ENCODE data around the gene TAF1B. TPM values are rescaled to one million over a fixed set of nuclear protein-coding genes. Genes with fewer than 3 reads are reported as not detected.

The TAF1B gene
- total RNA-seq, 2 donors from 2014 or later: 8.8 to 13.0 TPM

DNA sequence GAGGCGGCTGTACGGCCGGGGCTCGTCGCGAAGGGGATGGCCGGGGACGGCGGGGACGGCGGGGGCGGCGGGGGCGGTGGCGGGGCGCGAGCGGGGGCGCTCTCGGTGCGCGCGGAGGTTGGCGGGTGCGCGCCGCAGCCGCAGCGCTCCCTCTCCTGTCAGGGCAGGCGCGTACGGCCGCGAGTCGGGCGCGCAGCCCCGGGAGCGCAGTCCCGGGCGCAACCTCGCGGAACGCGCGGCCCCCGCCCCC is 107.9 kb downstream of the TAF1B start:
- Histone ChIP-seq H3K36me3 (no peaks in the 10 kb centered on the region), H3K4me3 (peak overlapping the region; percentile 65), H3K9me3 (no peaks in the 10 kb centered on the region), H3K9ac (ENCODE audit: low read depth in 2 of 2, low read length in 2 of 2) (peak overlapping the region in 1 of 2 donors; percentile 61), H3K4me1 (no peaks in the 10 kb centered on the region), H3K27ac (no peak overlapping the region), H3K27me3 (no peaks in the 10 kb centered on the region)
- intact Hi-C loops (cut with DNase I): loop anchor here (10.0 kb wide), 1 partner anchor 136 kb away; no protein-coding TSS in a partner anchor
- DNase-seq: no peak
- TF ChIP-seq, protein P1, sequence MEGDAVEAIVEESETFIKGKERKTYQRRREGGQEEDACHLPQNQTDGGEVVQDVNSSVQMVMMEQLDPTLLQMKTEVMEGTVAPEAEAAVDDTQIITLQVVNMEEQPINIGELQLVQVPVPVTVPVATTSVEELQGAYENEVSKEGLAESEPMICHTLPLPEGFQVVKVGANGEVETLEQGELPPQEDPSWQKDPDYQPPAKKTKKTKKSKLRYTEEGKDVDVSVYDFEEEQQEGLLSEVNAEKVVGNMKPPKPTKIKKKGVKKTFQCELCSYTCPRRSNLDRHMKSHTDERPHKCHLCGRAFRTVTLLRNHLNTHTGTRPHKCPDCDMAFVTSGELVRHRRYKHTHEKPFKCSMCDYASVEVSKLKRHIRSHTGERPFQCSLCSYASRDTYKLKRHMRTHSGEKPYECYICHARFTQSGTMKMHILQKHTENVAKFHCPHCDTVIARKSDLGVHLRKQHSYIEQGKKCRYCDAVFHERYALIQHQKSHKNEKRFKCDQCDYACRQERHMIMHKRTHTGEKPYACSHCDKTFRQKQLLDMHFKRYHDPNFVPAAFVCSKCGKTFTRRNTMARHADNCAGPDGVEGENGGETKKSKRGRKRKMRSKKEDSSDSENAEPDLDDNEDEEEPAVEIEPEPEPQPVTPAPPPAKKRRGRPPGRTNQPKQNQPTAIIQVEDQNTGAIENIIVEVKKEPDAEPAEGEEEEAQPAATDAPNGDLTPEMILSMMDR (IDR thresholded peaks at IDR 0.05): no peak

- Histone ChIP-seq H3K36me3 (no peaks in the 10 kb centered on the region), H3K4me3 (peak within 1 kb of the TSS; percentile 65), H3K9ac (ENCODE audit: low read depth in 2 of 2, low read length in 2 of 2) (peak within 1 kb of the TSS in 1 of 2 donors; percentile 61), H3K4me1 (no peaks in the 10 kb centered on the region), H3K27ac (no peak within 1 kb of the TSS), H3K9me3 (no peaks in the 10 kb centered on the region), H3K27me3 (no peaks in the 10 kb centered on the region)
- TF ChIP-seq, protein P1 (IDR thresholded peaks at IDR 0.05): no peak
- intact Hi-C loops (cut with DNase I): loop anchor here (10.0 kb wide), 1 partner anchor 137 kb away; no protein-coding TSS in a partner anchor
- DNase-seq: peak; percentile 93
These were observed 108.4 kb downstream of the TAF1B start, which contains the start of gene GRHL1 for GRCh38 chr2:9951522-9952285. Gene GRHL1 (plus strand): TSS chr2:9951693. CDS start chr2:9951834, 141 bp downstream.

DNA sequence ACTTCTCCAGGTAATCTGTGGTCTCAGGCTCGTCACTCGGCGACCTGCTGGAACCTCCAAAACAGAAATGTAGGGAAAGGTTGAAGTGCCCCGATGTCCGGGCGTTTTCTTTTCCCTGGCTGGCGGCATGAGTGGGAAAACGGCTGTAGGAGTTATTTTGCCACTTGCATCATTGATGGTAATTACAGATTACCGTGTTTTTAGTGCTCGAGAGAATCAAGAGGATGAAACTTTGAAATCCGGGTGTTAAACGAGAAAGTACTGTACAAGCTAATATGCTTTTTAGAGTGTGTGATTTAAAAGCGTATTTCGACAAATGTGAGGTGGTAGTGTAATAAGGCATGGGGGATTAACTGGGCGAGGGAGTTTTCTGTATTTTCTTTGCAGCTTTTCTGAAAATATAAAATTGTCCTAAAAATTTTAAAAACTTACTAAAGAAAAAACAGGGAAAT is 109.0 kb downstream of the TAF1B start:
- intact Hi-C loops (cut with DNase I): loop anchor here (10.0 kb wide), 1 partner anchor 138 kb away; no protein-coding TSS in a partner anchor

GRCh38 chr2:9952856-9953503 is 109.7 kb downstream of the TAF1B start:
- no peaks in the 10 kb centered on the region for H3K9me3 ChIP-seq
- TF ChIP-seq, protein P1 (IDR thresholded peaks at IDR 0.05): no peak
- H3K4me1 ChIP-seq: no peaks in the 10 kb centered on the region
- H3K9ac ChIP-seq (ENCODE audit: low read depth in 2 of 2, low read length in 2 of 2): no peak overlapping the region
- H3K4me3 ChIP-seq: no peak overlapping the region
- no peak overlapping the region for H3K27ac ChIP-seq
- no peak for DNase-seq
- H3K36me3 ChIP-seq: no peaks in the 10 kb centered on the region
- H3K27me3 ChIP-seq: no peaks in the 10 kb centered on the region
- intact Hi-C loops (cut with DNase I): loop anchor here (10.0 kb wide), 1 partner anchor 138 kb away; no protein-coding TSS in a partner anchor

More for the DNA sequence above, 109.0 kb downstream of the TAF1B start:
- no peak overlapping the region for H3K27ac ChIP-seq
- H3K4me3 ChIP-seq: peak overlapping the region; percentile 60
- DNase-seq: no peak
- TF ChIP-seq, protein P1 (IDR thresholded peaks at IDR 0.05): no peak
- H3K9ac ChIP-seq (ENCODE audit: low read depth in 2 of 2, low read length in 2 of 2): peak overlapping the region in 1 of 2 donors; percentile 58
- H3K4me1 ChIP-seq: no peaks in the 10 kb centered on the region
- no peaks in the 10 kb centered on the region for H3K9me3 ChIP-seq
- no peaks in the 10 kb centered on the region for H3K36me3 ChIP-seq
- no peaks in the 10 kb centered on the region for H3K27me3 ChIP-seq

- intact Hi-C loops (cut with DNase I): loop anchor here (10.0 kb wide), 1 partner anchor 139 kb away; no protein-coding TSS in a partner anchor
- H3K27ac ChIP-seq: no peak overlapping the region
- H3K27me3 ChIP-seq: no peaks in the 10 kb centered on the region
- no peak overlapping the region for H3K9ac ChIP-seq (ENCODE audit: low read depth in 2 of 2, low read length in 2 of 2)
- no peak for DNase-seq
- TF ChIP-seq, protein P1 (IDR thresholded peaks at IDR 0.05): no peak
- no peaks in the 10 kb centered on the region for H3K36me3 ChIP-seq
- H3K4me3 ChIP-seq: no peak overlapping the region
- H3K4me1 ChIP-seq: no peaks in the 10 kb centered on the region
- no peaks in the 10 kb centered on the region for H3K9me3 ChIP-seq
These were observed 110.9 kb downstream of the TAF1B start for GRCh38 chr2:9954136-9954535.
